Measurements from ENCODE around the gene TSPAN3.

DNA sequence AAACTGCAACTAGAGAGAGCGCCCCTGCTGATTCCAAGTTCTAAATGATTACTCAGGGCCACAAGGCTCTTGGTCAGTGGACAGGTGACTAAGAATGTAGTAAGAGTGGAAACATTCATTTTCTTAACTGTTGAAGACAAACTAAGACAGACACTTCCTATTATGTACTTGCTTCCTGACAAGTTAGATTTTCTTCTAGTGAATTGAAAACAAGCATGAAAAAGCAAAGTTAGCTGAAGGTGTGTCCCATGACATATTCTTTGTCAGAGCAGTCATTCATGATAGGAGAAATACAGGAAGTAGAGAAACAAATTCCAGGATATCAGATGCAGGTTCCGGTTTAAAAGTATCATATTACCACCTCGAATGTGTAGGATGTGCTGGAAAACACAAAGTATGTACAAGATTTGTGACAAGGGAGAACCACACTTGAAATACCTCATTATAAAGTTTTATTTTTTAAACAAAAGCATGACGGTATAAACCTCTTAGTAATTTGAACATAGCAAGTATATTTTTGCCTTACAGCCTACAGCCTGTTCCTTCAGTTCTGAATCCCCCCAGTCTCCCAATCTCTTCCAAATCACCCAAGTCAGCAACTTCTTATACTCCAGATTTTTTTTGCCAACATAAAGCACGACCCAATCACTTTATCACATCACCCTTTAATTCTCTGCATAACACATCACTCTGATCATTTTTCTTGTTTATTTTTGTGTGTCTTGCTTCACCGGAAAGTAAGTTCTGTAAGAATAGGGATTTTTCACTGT lies 6.2 kb downstream of the TSPAN3 start:
- TF ChIP-seq CBFB (CRISPR knock-in tag; IDR thresholded peaks at IDR 0.05; ENCODE audit: low read depth) (no peak), JUN (CRISPR knock-in tag; IDR thresholded peaks at IDR 0.05) (no peak), ELF4 (CRISPR knock-in tag; IDR thresholded peaks at IDR 0.05; ENCODE audit: low read depth) (no peak), ETV6 (CRISPR knock-in tag; IDR thresholded peaks at IDR 0.05) (no peak)
- TF ChIP-seq, protein P1, sequence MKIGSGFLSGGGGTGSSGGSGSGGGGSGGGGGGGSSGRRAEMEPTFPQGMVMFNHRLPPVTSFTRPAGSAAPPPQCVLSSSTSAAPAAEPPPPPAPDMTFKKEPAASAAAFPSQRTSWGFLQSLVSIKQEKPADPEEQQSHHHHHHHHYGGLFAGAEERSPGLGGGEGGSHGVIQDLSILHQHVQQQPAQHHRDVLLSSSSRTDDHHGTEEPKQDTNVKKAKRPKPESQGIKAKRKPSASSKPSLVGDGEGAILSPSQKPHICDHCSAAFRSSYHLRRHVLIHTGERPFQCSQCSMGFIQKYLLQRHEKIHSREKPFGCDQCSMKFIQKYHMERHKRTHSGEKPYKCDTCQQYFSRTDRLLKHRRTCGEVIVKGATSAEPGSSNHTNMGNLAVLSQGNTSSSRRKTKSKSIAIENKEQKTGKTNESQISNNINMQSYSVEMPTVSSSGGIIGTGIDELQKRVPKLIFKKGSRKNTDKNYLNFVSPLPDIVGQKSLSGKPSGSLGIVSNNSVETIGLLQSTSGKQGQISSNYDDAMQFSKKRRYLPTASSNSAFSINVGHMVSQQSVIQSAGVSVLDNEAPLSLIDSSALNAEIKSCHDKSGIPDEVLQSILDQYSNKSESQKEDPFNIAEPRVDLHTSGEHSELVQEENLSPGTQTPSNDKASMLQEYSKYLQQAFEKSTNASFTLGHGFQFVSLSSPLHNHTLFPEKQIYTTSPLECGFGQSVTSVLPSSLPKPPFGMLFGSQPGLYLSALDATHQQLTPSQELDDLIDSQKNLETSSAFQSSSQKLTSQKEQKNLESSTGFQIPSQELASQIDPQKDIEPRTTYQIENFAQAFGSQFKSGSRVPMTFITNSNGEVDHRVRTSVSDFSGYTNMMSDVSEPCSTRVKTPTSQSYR (CRISPR knock-in tag; IDR thresholded peaks at IDR 0.05), result no peak
- TF ChIP-seq, protein P2, sequence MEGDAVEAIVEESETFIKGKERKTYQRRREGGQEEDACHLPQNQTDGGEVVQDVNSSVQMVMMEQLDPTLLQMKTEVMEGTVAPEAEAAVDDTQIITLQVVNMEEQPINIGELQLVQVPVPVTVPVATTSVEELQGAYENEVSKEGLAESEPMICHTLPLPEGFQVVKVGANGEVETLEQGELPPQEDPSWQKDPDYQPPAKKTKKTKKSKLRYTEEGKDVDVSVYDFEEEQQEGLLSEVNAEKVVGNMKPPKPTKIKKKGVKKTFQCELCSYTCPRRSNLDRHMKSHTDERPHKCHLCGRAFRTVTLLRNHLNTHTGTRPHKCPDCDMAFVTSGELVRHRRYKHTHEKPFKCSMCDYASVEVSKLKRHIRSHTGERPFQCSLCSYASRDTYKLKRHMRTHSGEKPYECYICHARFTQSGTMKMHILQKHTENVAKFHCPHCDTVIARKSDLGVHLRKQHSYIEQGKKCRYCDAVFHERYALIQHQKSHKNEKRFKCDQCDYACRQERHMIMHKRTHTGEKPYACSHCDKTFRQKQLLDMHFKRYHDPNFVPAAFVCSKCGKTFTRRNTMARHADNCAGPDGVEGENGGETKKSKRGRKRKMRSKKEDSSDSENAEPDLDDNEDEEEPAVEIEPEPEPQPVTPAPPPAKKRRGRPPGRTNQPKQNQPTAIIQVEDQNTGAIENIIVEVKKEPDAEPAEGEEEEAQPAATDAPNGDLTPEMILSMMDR (IDR thresholded peaks at IDR 0.05), result no peak
- TF ChIP-seq, protein P3, sequence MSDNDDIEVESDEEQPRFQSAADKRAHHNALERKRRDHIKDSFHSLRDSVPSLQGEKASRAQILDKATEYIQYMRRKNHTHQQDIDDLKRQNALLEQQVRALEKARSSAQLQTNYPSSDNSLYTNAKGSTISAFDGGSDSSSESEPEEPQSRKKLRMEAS (CRISPR knock-in tag; IDR thresholded peaks at IDR 0.05), result no peak

Measured in WTC11 (cell line).